Endothelial cell of umbilical vein (primary cell): ENCODE measurements around the gene ARPC3. TPM values are rescaled to one million over a fixed set of nuclear protein-coding genes. Genes with fewer than 3 reads are reported as not detected.

Experiments
- BruUV-seq: library from RNA; stranded (reverse); fragments of 400-500 nt; replicated peaks from 2 replicates; lab custom pipeline; 2021; lab: Mats Ljungman, UMichigan
- CTCF ChIA-PET: fragments of 300-600, 350-600 bp; sonication (Branson Sonifier 250); formaldehyde crosslinking; loops from one replicate; lab custom pipeline; 2021; ENCODE audit warnings: antibody characterized with exemption, inconsistent platforms; lab: Charles Lee
- POLR2A ChIA-PET: fragments of 300-600, 350-600 bp; sonication (Branson Sonifier 250); formaldehyde crosslinking; loops from one replicate; lab custom pipeline; 2021; ENCODE audit warnings: antibody characterized with exemption, inconsistent platforms; lab: Charles Lee
- DNase-seq: peaks from one replicate; pipeline ENCODE4 v3.0.0-alpha.2; 2011; ENCODE audit warnings: low read depth, low spot score
- FAIRE-seq: peaks from 2 replicates; lab custom pipeline; 2011; peaks lifted over from hg19 to GRCh38; lab: Jason Lieb, UNC
- H2AFZ ChIP-seq: 2 replicates; pipeline ENCODE4 v1.6.0; 2012; ENCODE audit warnings: low read depth, low read length, control low read depth, inconsistent platforms
- H3K27ac ChIP-seq: 2 replicates; pipeline ENCODE4 v1.5.1; 2011; ENCODE audit warnings: low read depth, mild to moderate bottlenecking, control low read depth, low read length, moderate library complexity; ENCODE audit not compliant: insufficient read depth
- H3K27me3 ChIP-seq, 2 experiments: 2 replicates each; pipeline versions ENCODE4 v1.6.0 to v1.6.1; 2011; ENCODE audit warnings: low read length in 2 of 2, mixed read lengths in 1 of 2; ENCODE audit not compliant: control insufficient read depth in 2 of 2, insufficient read depth in 2 of 2
- H3K36me3 ChIP-seq, 2 experiments: 2 replicates in 1 of 2; 3 replicates in 1 of 2; pipeline ENCODE4 v1.5.1; 2011; ENCODE audit warnings: low read length in 2 of 2, mild to moderate bottlenecking in 1 of 2, moderate library complexity in 1 of 2; ENCODE audit not compliant: control insufficient read depth in 2 of 2, insufficient read depth in 2 of 2; ENCODE audit errors: extremely low read depth in 1 of 2
- H3K4me1 ChIP-seq: 3 replicates; pipeline ENCODE4 v1.5.1; 2011; ENCODE audit warnings: mild to moderate bottlenecking, low read length; ENCODE audit not compliant: control insufficient read depth, insufficient read depth; ENCODE audit errors: extremely low read depth
- H3K4me2 ChIP-seq: 2 replicates; pipeline ENCODE4 v1.6.1; 2011; ENCODE audit warnings: low read length, control low read depth, mixed read lengths; ENCODE audit not compliant: insufficient read depth
- H3K4me3 ChIP-seq, 3 experiments: fragments of 200-600 bp in 1 of 3; sonication (generic), shearing (Covaris generic) in 1 of 3; replicated peaks in 1 of 3; 2 replicates each; pipeline ENCODE4 v1.5.1; 2011 to 2016; ENCODE audit warnings: control low read depth in 3 of 3, low read length in 3 of 3, mild to moderate bottlenecking in 2 of 3, inconsistent platforms in 1 of 3, low read depth in 1 of 3, moderate library complexity in 1 of 3; ENCODE audit not compliant: insufficient read depth in 1 of 3
- H3K79me2 ChIP-seq: 2 replicates; pipeline ENCODE4 v1.6.0; 2012; ENCODE audit warnings: low read length, inconsistent platforms; ENCODE audit not compliant: control insufficient read depth, insufficient read depth
- H3K9ac ChIP-seq: replicated peaks from 2 replicates; pipeline ENCODE3; 2011; ENCODE audit warnings: low read length, control low read depth; ENCODE audit not compliant: insufficient read depth; ENCODE audit errors: extremely low read depth
- H3K9me1 ChIP-seq: replicated peaks from 3 replicates; pipeline ENCODE4 v1.6.0; 2011; ENCODE audit warnings: mild to moderate bottlenecking, low read length; ENCODE audit not compliant: control insufficient read depth, insufficient read depth; ENCODE audit errors: extremely low read depth
- H3K9me3 ChIP-seq: replicated peaks from 2 replicates; pipeline ENCODE4 v1.5.1; 2012; ENCODE audit warnings: low read length, inconsistent platforms; ENCODE audit not compliant: control insufficient read depth, insufficient read depth
- H4K20me1 ChIP-seq: replicated peaks from 2 replicates; pipeline ENCODE3; 2011; ENCODE audit warnings: mild to moderate bottlenecking, low read length; ENCODE audit not compliant: control insufficient read depth, insufficient read depth; ENCODE audit errors: extremely low read depth
- CTCF ChIP-seq, 2 donors: IDR thresholded peaks; 1 replicate in 1 of 2; 2 replicates in 1 of 2; pipeline ENCODE4 v1.5.1; 2011; ENCODE audit warnings: low read length in 2 of 2, mild to moderate bottlenecking in 2 of 2, moderate library complexity in 2 of 2, control low read depth in 1 of 2, inconsistent platforms in 1 of 2, low read depth in 1 of 2; ENCODE audit not compliant: insufficient read depth in 1 of 2; ENCODE audit errors: extremely low read depth in 1 of 2
- EZH2 ChIP-seq: IDR thresholded peaks from 2 replicates; pipeline ENCODE4 v1.6.1; 2012; ENCODE audit warnings: borderline replicate concordance, low read depth, mild to moderate bottlenecking, moderate library complexity, low read length, inconsistent platforms; ENCODE audit not compliant: severe bottlenecking
- FOS ChIP-seq: IDR thresholded peaks from 2 replicates; pipeline ENCODE4 v1.6.1; 2011; ENCODE audit warnings: mild to moderate bottlenecking, low read length, moderate library complexity, borderline replicate concordance; ENCODE audit not compliant: insufficient read depth
- GATA2 ChIP-seq: IDR thresholded peaks from 2 replicates; pipeline ENCODE4 v1.7.0; 2011; ENCODE audit warnings: low read depth, mild to moderate bottlenecking, moderate library complexity, mixed read lengths, low read length; ENCODE audit not compliant: insufficient read length, insufficient read depth
- MAX ChIP-seq: IDR thresholded peaks from 2 replicates; pipeline ENCODE4 v1.6.1; 2011; ENCODE audit not compliant: insufficient read depth, insufficient read length
- MYC ChIP-seq: IDR thresholded peaks from one replicate; pipeline ENCODE4 v1.6.1; 2011; ENCODE audit warnings: mild to moderate bottlenecking, low read depth, low read length
- POLR2A ChIP-seq: IDR thresholded peaks from 2 replicates; pipeline ENCODE4 v1.6.1; 2012; ENCODE audit warnings: low read depth, mild to moderate bottlenecking, control low read depth, low read length
- POLR2AphosphoS5 ChIP-seq: IDR thresholded peaks from 2 replicates; pipeline ENCODE4 v1.6.1; 2012; ENCODE audit warnings: low read depth, mild to moderate bottlenecking, control low read depth, low read length, moderate library complexity; ENCODE audit not compliant: insufficient read depth
- dilution Hi-C: fragments of 300-500 bp; cut with MboI; formaldehyde crosslinking; loops from one replicate; pipeline ENCODE4 v1.15.0; 2019; ENCODE audit warnings: low sequenced_read_pairs; ENCODE audit not compliant: extremely low pct_ligation_motif_present
- intact Hi-C: fragments of 100-400 bp; cut with micrococcal nuclease; formaldehyde crosslinking; loops from one replicate; pipeline ENCODE4 v1.10.0; 2022
- polyA plus RNA-seq, 4 experiments: library from polyadenylated mRNA; depleted of rRNA in 3 of 4; stranded (reverse) in 3 of 4; unstranded in 1 of 4; fragments of >200 nt; gene quantifications; 2 replicates each; pipeline versions ENCODE4 v1.2.1 to v1.2.3, GENCODE V29; 2011 to 2012; ENCODE audit warnings: missing spikeins in 1 of 4
- total RNA-seq: library from RNA; stranded (reverse); gene quantifications from 2 replicates; pipeline ENCODE4 v1.2.3, GENCODE V29; 2021

ARPC3 gene
- total and polyA plus RNA-seq, 2 donors (not counting 3 experiments of a cell fraction or from before 2014, with no cell fraction given): 92.8 to 304 TPM

- POLR2A ChIA-PET: interaction anchor here (1.0 to 1.5 kb wide), 4 partner anchors 18 to 227 kb away, joined by 3 to 16 read pairs (median 4); partner anchors contain the start of genes ARPC3, RAD9B and VPS29
- TF ChIP-seq MAX: peak; percentile 48
- TF ChIP-seq MYC: peak; percentile 79
- TF ChIP-seq CTCF (IDR thresholded peaks at IDR 0.05; ENCODE audit: extremely low read depth in 1 of 2, insufficient read depth in 1 of 2, low read depth in 1 of 2, low read length in 2 of 2): no peak
- peak; percentile 8 for TF ChIP-seq FOS
- TF ChIP-seq POLR2A: peak; percentile 64
- no peak for TF ChIP-seq GATA2
- TF ChIP-seq POLR2AphosphoS5: peak; percentile 31
- no peak for TF ChIP-seq EZH2
- no TSS peak for BruUV-seq
- H2AFZ ChIP-seq: peak within 1 kb of the TSS; percentile 94
- DNase-seq (peak; percentile 98), FAIRE-seq (peak; percentile 99)
- peak within 1 kb of the TSS; percentile 52 for H3K27ac ChIP-seq
- CTCF ChIA-PET: interaction anchor here (0.7 to 3.8 kb wide), 23 partner anchors 9 to 145 kb away, joined by 3 to 99 read pairs (median 5); partner anchors contain the start of genes ARPC3, RAD9B, TCTN1 and VPS29
- dilution Hi-C loops: no loop called here
- H3K9ac ChIP-seq: peak within 1 kb of the TSS; percentile 86
- H3K79me2 ChIP-seq: peaks cover 22% of the 10 kb centered on the region
- no peaks in the 10 kb centered on the region for H3K27me3 ChIP-seq
- H3K9me1 ChIP-seq: no peaks in the 10 kb centered on the region
- no peaks in the 10 kb centered on the region for H3K36me3 ChIP-seq
- peak within 1 kb of the TSS; percentile 60 to 84 (median 77) for H3K4me3 ChIP-seq
- H4K20me1 ChIP-seq: no peaks in the 10 kb centered on the region
- H3K9me3 ChIP-seq: no peaks in the 10 kb centered on the region
- intact Hi-C loops: loop anchor here (1.0 to 5.0 kb wide), 9 partner anchors 18 to 420 kb away; partner anchors contain the start of genes ARPC3, PPP1CC, PPTC7 and RAD9B
- peaks cover 13% of the 10 kb centered on the region for H3K4me1 ChIP-seq
- peak within 1 kb of the TSS; percentile 97 for H3K4me2 ChIP-seq
Measured at GRCh38 chr12:110468214-110469048, 18.3 kb upstream of the ARPC3 start, which contains the start of the genes FAM216A and GPN3. FAM216A (plus strand) TSS chr12:110468845; CDS start chr12:110468876, 31 bp downstream. GPN3 (minus strand) TSS chr12:110468257; CDS start chr12:110468203, 54 bp downstream.
